Activated CD8-positive, alpha-beta T cell treated with anti-CD3 and anti-CD28 coated beads for 36 hours (primary cell): Measurements from ENCODE around the gene ATG2A. TPM values are rescaled to one million over a fixed set of nuclear protein-coding genes. Genes with fewer than 3 reads are reported as not detected.

Experiments
- ATAC-seq: fragments of 200-7000 bp; cut with Tn5 transposase; one replicate; pipeline ENCODE4 v1.10.0; 2021; ENCODE audit warnings: mild to moderate bottlenecking, moderate library complexity
- CTCF ChIA-PET: fragments of 350-600 bp; sonication (Branson Sonifier 250); formaldehyde crosslinking; loops from one replicate; lab custom pipeline; 2021; ENCODE audit warnings: antibody characterized with exemption; lab: Charles Lee
- POLR2A ChIA-PET: fragments of 350-600 bp; sonication (Branson Sonifier 250); formaldehyde crosslinking; loops from one replicate; lab custom pipeline; 2021; ENCODE audit warnings: antibody characterized with exemption; lab: Charles Lee
- DNase-seq: peaks from one replicate; pipeline ENCODE4 v3.0.0-alpha.2; 2020
- H3K27ac Mint-ChIP-seq: one replicate; pipeline ENCODE4 v1.8.0; 2021; ENCODE audit warnings: mild to moderate bottlenecking, mixed read lengths
- H3K27me3 Mint-ChIP-seq: one replicate; pipeline ENCODE4 v1.8.0; 2021; ENCODE audit warnings: mixed read lengths
- H3K36me3 Mint-ChIP-seq: one replicate; pipeline ENCODE4 v1.8.0; 2021; ENCODE audit warnings: low read depth, mixed read lengths
- H3K4me1 Mint-ChIP-seq: one replicate; pipeline ENCODE4 v1.8.0; 2021; ENCODE audit warnings: low read depth, mixed read lengths
- H3K4me3 Mint-ChIP-seq: one replicate; pipeline ENCODE4 v1.8.0; 2021; ENCODE audit warnings: mild to moderate bottlenecking, moderate library complexity, mixed read lengths
- H3K9me3 Mint-ChIP-seq: one replicate; pipeline ENCODE4 v1.8.0; 2021; ENCODE audit warnings: mixed read lengths
- intact Hi-C: fragments of 100-400 bp; cut with micrococcal nuclease; formaldehyde crosslinking; loops from one replicate; pipeline ENCODE4 v1.10.0; 2022
- total RNA-seq, 2 experiments: library from RNA; stranded (reverse); gene quantifications; one replicate each; pipeline ENCODE4 v1.2.3, GENCODE V29; 2021
- TF ChIP-seq, protein P1 (sequence below): fragments of 200-600 bp; IDR thresholded peaks from one replicate; pipeline ENCODE4 v1.8.0; 2022; ENCODE audit warnings: antibody characterized with exemption, mild to moderate bottlenecking

ATG2A gene
- total RNA-seq, 2 experiments from 2014 or later = 17.1 to 17.5 TPM

DNA sequence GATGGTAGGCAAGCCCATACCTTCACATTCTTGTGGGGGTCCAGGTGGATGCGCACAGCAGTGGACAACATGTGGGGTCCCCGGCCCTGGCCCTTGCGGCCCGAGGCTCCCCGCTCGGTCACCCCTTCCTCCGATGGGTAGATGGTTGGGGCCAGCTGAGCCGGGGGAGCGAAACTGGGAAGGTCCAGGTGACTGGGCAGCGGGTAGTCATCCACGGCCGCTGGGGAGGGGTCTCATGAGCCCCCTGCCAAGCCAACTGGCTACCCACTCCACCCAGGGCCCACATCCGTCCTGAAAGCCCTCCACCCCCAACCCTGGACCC is 10.7 kb downstream of the ATG2A start:
- POLR2A ChIA-PET = no interaction called here
- H3K27ac Mint-ChIP-seq = no peak overlapping the region
- CTCF ChIA-PET = interaction anchor here (1.4 kb wide), 1 partner anchor 13 kb away, joined by 8 read pairs; no protein-coding TSS in a partner anchor
- DNase-seq (no peak), ATAC-seq (no peak)
- H3K4me1 Mint-ChIP-seq = peaks cover 3% of the 10 kb centered on the region
- H3K36me3 Mint-ChIP-seq = peaks cover 7% of the 10 kb centered on the region
- H3K4me3 Mint-ChIP-seq = no peak overlapping the region
- TF ChIP-seq, protein P1, sequence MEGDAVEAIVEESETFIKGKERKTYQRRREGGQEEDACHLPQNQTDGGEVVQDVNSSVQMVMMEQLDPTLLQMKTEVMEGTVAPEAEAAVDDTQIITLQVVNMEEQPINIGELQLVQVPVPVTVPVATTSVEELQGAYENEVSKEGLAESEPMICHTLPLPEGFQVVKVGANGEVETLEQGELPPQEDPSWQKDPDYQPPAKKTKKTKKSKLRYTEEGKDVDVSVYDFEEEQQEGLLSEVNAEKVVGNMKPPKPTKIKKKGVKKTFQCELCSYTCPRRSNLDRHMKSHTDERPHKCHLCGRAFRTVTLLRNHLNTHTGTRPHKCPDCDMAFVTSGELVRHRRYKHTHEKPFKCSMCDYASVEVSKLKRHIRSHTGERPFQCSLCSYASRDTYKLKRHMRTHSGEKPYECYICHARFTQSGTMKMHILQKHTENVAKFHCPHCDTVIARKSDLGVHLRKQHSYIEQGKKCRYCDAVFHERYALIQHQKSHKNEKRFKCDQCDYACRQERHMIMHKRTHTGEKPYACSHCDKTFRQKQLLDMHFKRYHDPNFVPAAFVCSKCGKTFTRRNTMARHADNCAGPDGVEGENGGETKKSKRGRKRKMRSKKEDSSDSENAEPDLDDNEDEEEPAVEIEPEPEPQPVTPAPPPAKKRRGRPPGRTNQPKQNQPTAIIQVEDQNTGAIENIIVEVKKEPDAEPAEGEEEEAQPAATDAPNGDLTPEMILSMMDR = no peak
- H3K9me3 Mint-ChIP-seq = no peaks in the 10 kb centered on the region
- intact Hi-C loops = no loop called here
- H3K27me3 Mint-ChIP-seq = no peaks in the 10 kb centered on the region

DNA sequence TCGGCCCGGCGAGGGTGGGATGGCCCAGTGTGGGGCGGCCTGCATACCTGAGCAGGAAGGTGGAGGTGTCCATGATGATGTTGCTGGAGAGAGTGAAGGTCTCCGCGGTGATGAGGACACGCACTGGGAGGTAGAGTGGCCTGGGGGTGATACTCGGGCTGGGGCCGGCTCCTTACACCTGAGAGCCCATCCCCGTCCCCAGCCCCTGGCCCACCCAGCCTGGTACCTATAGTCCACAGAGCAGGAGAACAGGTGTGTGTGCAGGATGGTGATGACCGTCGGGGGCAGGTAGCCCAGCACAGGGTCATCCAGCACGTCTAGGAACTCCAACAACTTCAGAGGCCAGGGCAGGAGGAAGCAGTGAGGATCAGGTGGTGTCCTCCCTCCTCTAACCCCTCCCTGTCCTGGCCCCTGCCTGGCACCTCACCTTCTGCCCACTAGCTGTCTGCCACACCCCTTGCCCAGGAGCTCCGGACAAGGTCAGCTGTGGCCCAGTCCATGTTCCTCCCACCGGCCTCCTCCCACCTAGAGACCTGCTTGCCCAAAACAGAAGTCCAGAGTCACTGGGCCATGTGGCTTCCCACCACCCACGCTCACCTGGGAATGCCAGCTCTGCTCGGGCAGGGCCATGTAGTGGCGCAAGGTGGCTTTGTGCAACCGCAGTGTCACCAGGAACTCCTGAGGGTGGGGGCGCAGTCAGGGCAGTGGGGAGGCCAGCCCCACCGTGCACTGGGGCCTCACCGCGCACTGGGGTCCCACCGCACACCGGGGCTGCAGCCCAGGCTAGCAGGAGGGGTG is 11.3 kb downstream of the ATG2A start:
- intact Hi-C loops = no loop called here
- ChIA-PET CTCF (interaction anchor here (1.4 kb wide), 1 partner anchor 12 kb away, joined by 8 read pairs; no protein-coding TSS in a partner anchor), POLR2A (no interaction called here)

DNA sequence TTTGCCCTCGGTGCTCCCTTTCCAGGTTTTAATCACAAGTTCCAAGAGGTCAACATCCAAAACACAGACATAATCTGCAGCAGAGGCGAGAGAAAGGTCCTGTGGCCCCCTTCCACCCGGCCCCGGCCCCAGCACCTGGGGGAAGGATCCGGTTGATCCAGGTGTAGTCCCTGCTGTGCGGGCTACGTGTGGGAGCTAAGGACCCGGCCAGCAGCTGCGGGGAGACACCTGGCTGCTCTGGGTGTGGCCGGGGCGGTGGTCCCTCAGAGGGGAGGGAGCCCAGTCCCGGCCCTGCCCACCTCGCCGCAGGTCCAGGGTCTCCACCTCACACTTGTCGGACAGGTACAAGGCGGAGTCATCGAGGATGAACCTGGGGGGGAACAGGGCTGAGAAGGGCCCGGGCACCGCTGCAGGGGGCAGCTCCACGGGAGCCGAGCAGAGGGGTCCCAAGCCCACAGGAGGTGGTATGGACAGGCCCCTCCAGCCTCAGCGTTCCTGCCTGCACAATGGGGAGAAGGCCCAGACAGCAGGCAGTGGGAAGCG is 13.6 kb downstream of the ATG2A start:
- intact Hi-C loops = no loop called here
- POLR2A ChIA-PET = interaction anchor here (0.6 kb wide), 1 partner anchor 94 kb away, joined by 5 read pairs; no protein-coding TSS in a partner anchor
- Mint-ChIP-seq H3K4me1 (peaks cover 10% of the 10 kb centered on the region), H3K9me3 (no peaks in the 10 kb centered on the region), H3K4me3 (no peak overlapping the region), H3K36me3 (peaks cover 8% of the 10 kb centered on the region), H3K27me3 (no peaks in the 10 kb centered on the region), H3K27ac (no peak overlapping the region)
- no peak for DNase-seq
- no peak for ATAC-seq
- TF ChIP-seq, protein P1 = no peak
- CTCF ChIA-PET = no interaction called here

More for the DNA sequence above, 11.3 kb downstream of the ATG2A start:
- H3K27ac Mint-ChIP-seq = no peak overlapping the region
- ATAC-seq (no peak), DNase-seq (no peak)
- TF ChIP-seq, protein P1 = no peak
- no peaks in the 10 kb centered on the region for H3K27me3 Mint-ChIP-seq
- H3K4me1 Mint-ChIP-seq = peaks cover 4% of the 10 kb centered on the region
- peaks cover 6% of the 10 kb centered on the region for H3K36me3 Mint-ChIP-seq
- H3K9me3 Mint-ChIP-seq = no peaks in the 10 kb centered on the region
- no peak overlapping the region for H3K4me3 Mint-ChIP-seq

GRCh38 chr11:64902102-64902900 is 14.7 kb downstream of the ATG2A start:
- TF ChIP-seq, protein P1 = no peak
- H3K9me3 Mint-ChIP-seq = no peaks in the 10 kb centered on the region
- ChIA-PET POLR2A (interaction anchor here (1.0 to 1.1 kb wide), 2 partner anchors 22 to 196 kb away, joined by 4 read pairs; partner anchors contain the start of gene PPP2R5B), CTCF (interaction anchor here (0.9 kb wide), 1 partner anchor 112 kb away, joined by 3 read pairs; the partner anchor contains the start of gene ARL2)
- no peaks in the 10 kb centered on the region for H3K27me3 Mint-ChIP-seq
- no peak overlapping the region for H3K27ac Mint-ChIP-seq
- no peak overlapping the region for H3K4me3 Mint-ChIP-seq
- intact Hi-C loops = no loop called here
- DNase-seq (no peak), ATAC-seq (no peak)
- H3K4me1 Mint-ChIP-seq = peaks cover 10% of the 10 kb centered on the region
- H3K36me3 Mint-ChIP-seq = peaks cover 8% of the 10 kb centered on the region
